SK-N-SH treated with all-trans-retinoic acid at 6 μM for 48 hours (cell line): Measurements from ENCODE around the gene RNASE1.

ENCODE experiments used
- CSDC2 ChIP-seq: fragments of 250-450 bp; sonication (Bioruptor Pico); IDR thresholded peaks from 2 replicates; pipeline ENCODE4 v1.5.0; 2020; ENCODE audit warnings: mild to moderate bottlenecking, moderate library complexity
- CSRNP3 ChIP-seq: fragments of 250-450 bp; sonication (Bioruptor Pico); IDR thresholded peaks from 2 replicates; pipeline ENCODE4 v1.5.1; 2021; ENCODE audit warnings: mild to moderate bottlenecking, moderate library complexity
- GLIS3 ChIP-seq: fragments of 250-450 bp; sonication (Bioruptor Pico); IDR thresholded peaks from 2 replicates; pipeline ENCODE4 v1.5.0; 2020; ENCODE audit warnings: mild to moderate bottlenecking, moderate library complexity
- TOX ChIP-seq: fragments of 250-450 bp; sonication (Bioruptor Pico); IDR thresholded peaks from 2 replicates; pipeline ENCODE4 v1.8.0; 2021; ENCODE audit warnings: mild to moderate bottlenecking, moderate library complexity, borderline replicate concordance
- ZC3H10 ChIP-seq: fragments of 250-450 bp; sonication (Bioruptor Pico); IDR thresholded peaks from 2 replicates; pipeline ENCODE4 v1.5.1; 2021; ENCODE audit warnings: mild to moderate bottlenecking, moderate library complexity
- ZFP3 ChIP-seq: fragments of 250-450 bp; sonication (Bioruptor Pico); IDR thresholded peaks from 2 replicates; pipeline ENCODE4 v1.5.0; 2020; ENCODE audit warnings: mild to moderate bottlenecking, moderate library complexity

- TF ChIP-seq ZFP3 (no peak), CSDC2 (CRISPR knock-in tag) (no peak), CSRNP3 (CRISPR knock-in tag) (no peak), GLIS3 (CRISPR knock-in tag) (no peak), TOX (CRISPR knock-in tag) (no peak), ZC3H10 (CRISPR knock-in tag) (no peak)
Measured at GRCh38 chr14:20846560-20846959, 43.9 kb upstream of the RNASE1 start.
